NCI-H146 treated with DMSO at 0.1 percent for 48 hours (cell line): ENCODE data around the gene REXO1.
A peak's percentile ranks its signal among the peaks of the same experiment; 100 is the strongest.

Experiments used
- DNase-seq: peaks from one replicate; lab custom pipeline; 2025; ENCODE audit not compliant: unreplicated experiment; lab: John Stamatoyannopoulos, UW

Gene REXO1

DNA sequence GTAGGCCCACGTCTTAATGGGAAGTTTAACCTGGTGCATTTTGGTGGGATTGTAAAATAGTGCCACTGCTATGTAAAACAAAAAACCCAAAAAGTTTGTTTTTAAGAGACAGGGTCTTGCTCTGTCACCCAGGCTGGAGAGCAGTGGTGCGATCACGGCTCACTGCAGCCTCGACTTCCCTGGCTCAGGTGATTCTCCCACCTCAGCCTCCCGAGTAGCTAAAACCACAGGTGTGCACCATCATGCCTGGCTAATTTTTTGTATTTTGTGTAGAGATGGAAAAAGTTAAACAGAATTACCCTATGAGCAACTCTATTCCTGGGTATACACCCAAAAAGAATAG, 820 bp upstream of the REXO1 start:
- no peak for DNase-seq

DNA sequence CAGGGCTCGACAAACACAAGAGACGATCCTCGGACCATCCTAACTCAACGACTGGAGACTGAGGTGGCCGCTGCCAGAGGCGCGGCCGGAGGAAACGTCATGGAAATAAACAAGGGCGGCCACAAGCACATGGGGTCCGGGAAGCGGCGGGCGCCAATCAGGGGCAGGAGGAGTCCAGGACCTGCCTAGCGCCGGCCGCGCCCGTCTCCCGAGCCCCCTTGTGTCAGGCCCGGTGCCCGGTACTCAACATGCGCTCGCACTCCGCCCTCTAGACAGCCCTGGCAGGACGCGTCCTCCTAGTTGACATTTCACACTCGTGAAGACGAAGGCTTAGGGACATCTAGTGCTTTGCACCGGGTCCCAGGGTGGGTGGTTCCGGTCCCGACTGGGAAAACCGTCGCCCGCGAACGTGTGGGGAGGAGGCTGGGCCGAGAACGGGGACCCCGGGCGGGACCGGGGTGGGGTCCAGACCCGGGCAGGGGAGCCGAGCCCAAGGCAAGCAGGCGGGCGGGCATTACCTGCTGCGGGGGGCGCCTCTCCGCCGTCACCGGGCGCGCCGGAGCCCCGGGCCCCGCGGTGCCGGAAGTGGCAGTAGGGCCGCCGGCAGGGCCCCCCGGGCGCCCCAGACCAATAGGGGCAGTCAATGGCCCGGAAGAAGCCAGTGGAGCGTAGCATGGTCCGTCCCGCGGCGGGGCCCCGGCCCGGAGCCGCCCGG, 442 bp downstream of the REXO1 start:
- DNase-seq: peak; percentile 15

DNA sequence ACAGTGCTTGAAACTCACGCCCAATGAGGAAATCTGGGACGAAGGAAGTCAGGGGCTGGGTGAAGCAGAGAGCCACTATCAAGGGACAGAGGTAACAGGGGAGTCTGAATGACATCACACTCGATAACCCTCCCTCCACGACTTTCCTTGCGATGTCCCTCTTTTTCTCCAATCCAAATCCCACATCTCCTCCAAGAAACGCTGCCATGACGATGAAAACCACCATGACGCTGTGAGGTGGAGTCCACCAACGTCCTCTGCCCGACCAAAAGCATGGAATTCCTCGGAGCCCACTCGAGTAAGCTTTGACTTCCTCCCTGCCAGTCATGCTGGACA, 967 bp downstream of the REXO1 start:
- DNase-seq: no peak

DNA sequence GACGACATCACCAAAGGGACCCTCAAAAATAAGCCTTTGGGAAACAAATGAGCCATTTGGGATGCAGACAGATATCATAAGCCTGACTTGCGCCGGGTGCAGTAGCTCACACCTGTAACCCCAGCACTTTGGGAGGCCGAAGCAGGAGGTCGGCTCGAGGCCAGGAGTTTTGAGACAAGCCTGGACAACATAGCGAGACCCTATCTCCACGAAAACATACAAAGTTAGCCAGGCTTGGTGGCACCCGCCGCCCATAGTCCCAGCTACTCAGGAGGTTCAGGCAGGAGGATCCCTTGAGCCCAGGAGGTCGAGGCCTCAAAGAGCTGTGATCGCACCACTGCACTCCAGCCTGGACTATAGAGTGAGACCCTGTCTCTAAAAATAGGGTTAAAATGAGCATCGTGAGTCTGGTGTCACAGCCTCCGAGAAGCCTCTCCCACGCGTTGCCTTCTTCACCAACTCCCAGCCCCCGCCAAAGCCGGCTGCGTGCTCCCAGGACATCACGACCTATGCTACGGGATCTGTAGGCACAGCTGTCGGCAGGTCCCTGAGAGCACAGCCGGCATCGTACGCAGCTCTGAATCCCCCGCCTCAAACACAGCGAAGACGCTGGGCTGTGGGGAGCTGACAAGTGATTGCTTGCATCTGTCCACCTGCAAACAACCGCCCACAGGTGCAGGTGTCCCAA, 1.6 kb downstream of the REXO1 start:
- DNase-seq: no peak

- DNase-seq: no peak
Measured at GRCh38 chr19:1845642-1846041, 2.6 kb downstream of the REXO1 start.

DNA sequence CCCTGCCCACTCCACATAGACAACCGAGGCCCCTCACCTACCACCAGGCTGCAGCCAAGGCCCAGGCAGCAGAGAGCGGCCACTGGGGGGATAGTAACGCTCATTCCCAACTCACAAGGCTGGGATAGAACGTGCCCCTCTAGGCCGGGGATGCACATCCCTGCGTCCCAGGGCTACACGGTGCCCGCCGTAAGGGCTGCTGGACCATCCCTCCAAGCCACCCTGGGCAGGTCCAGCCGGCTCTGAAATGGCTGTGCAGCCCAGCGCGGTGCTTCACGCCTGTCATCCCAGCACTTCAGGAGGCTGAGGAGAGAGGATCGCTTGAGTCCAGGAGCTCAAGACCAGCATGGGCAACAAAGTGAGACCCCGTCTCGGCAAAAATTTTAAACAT, 3.2 kb downstream of the REXO1 start:
- DNase-seq: no peak

- DNase-seq: no peak
Measured at GRCh38 chr19:1844513-1845124, 3.7 kb downstream of the REXO1 start.

GRCh38 chr19:1843646-1844394, 4.5 kb downstream of the REXO1 start:
- DNase-seq: no peak

GRCh38 chr19:1843116-1843515, 5.2 kb downstream of the REXO1 start:
- DNase-seq: no peak

GRCh38 chr19:1841209-1841924, 6.9 kb downstream of the REXO1 start:
- no peak for DNase-seq

DNA sequence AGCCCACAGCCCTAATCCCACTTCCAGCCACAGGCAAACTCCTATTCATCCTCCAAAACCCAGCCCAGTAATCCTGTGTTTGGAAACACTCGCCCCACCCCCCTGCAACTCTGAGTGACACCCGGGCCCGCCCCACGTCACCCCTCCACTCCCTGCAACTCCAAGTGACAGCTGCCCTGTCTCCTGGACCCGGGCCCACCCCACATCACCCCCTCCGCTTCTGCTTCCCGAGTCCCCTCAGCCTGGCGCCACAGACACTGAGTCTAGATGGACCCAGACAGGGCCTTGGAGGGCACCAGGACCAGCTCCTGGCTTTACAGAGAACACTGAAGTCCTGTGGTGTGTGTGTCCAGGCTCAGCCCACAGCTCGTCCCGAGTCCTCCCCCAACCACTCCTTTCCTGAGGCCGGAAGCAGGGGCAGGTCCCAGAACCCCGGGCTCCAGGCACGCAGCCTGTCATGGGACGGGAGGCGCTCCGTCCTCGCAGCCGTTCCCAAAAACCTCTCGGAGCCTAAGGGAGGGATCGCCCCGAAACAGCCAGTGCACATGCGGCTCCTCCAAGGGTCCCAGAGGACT, 7.7 kb downstream of the REXO1 start:
- DNase-seq: no peak

DNA sequence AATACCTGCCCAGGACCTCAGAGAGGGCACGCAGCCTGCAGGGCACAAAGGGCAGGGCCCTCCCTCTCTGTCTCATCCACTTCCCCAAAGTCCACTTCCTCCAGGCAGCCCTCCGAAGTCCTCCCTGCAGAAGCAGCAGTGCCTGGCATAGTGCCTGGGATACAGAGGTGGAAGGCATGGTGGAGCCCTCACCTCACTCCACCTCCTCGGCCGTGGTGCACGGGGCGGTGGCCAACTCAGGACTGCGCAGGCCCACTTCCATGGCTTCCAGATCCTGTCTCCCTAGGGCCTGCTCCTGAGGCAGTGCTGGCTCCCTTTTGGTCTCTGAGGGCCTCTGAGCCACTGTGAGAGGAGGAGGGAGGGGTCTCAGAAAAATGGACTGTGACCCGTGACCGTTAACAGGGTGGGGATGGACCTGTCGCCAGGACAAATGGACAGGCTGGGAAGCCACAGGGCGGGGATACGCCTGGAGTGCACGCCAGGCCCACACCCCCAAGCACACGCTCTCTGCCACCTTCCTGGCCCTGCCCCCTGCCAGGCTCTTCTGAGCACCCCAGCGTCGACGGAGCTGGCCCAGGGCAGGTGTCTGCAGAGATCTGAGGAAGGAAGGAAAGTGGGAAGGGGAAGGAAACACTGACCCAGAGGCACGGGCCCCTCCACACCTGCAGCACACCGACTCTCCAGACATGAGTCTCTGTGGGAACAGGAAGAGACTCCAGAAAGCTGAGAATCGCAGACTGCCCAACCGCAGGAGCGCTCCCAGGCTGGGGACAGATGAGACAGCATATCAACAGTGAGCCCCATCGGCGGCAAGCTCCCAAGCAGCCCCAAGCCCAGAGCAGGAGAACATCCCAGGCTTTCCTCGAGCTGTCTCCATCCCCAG, 8.4 kb downstream of the REXO1 start:
- DNase-seq: no peak

DNA sequence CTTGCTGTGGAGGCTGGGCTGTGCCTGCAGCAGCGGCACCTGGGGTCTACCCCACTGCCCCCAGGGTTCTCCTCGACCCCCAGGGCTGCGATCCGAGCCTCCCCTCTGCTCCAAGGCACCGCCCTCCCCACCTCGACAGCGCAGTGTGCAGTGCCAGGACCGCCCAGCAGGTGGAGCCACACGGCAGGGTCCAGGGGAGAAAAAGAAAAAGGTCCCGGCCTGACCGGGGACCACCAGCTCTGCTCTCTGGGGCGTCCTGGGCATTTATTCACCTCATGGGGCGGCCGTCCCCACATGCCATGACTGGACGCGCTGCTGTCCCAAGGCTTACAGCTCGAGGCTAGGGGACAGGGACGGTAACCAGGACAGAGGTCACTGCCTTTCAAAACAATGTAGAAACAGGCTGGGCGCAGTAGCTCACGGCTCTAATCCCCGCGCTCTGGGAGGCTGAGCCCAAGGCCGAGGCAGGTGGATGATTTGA, 10.6 kb downstream of the REXO1 start:
- DNase-seq: no peak

GRCh38 chr19:1837222-1837565, 11.1 kb downstream of the REXO1 start:
- DNase-seq: no peak

GRCh38 chr19:1836458-1837221, 11.6 kb downstream of the REXO1 start:
- no peak for DNase-seq

DNA sequence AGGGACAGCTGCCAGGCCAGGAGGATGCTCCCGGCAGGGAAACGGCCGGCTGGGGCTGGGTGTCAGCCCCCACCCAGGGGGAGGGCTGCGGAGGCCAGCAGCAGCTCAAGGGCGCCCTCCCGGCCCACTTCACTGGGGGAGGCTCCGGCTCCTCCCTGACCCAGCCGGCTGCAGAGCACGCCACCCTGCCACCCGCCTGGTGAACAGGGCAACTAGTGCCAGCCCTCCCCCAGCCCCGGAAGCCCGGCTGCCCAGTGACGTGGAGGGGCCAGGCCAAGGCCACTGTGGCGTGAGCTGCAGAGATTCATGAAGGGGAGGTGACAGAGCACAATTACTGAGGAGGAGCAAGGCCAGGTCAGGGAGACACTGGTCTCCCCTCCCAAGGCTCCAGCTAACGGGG, 14.7 kb downstream of the REXO1 start:
- no peak for DNase-seq

DNA sequence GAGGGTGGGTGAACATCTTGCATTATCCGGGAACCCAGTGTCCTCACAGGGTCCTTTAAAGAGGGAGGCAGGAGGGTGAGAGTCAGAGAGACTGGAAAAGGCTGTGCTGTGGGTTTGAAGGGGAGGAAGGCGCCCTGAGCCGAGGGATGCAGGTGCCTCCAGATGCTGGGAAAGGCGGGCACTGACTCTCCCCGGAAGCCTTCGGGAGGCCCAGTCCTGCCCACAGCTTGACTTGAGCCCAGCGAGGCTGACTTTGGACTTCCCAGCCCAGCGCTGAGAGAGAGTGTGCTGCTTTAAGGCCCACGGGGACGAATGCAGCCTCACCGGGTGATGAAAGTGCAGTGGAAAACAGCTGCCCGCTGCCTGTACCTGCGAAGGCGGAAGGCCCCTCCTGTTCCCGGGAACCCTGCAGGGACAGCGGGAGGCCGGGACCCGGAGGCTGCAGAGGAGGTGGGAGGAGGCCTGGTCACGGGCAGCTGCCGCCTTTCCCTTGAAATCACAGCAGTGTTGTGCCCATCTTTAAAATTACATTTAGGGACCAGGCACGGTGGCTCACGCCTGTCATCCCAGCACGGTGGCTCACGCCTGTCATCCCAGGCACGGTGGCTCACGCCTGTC, 16.1 kb downstream of the REXO1 start:
- no peak for DNase-seq

DNA sequence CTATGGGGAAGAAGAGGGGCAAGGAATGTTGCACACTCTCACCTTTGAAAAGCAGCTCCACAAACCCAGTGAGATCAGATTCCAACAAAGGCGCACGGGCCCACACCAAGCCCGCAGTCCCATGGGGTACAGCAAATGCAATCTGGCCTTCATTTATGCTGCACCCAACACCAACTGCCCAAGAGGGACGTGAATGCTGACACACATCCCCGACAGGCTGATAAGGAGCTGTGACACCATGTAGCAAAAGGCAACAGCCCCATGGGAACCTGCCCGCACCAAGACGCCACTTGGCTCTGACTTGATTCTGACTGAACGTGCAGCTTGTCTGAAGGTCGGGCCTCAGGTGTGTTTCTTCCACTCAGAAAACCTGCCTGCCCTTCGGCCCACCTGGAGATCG, 17.3 kb downstream of the REXO1 start:
- no peak for DNase-seq

DNA sequence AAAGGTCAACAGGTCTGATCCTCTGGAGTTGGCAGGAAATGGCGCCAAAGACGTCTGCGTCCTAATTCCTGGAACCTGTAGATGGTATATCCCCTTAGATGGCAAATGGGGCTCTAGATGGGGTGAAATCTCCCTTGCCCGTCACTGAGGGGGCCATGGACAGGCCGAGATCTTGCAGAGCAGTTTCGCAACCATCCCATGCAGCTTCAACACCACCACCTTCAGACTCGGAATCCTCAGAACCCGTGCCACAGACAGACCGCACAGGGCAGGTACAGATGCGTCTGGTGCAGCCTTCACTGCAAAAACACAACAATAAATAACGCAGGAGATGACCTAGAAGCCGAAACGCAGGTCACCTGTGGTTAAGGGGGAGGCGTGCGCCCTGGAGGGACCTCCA, 17.7 kb downstream of the REXO1 start:
- DNase-seq: no peak
